Uterus (tissue), 2 donors: ENCODE data around the gene C1orf21.

Source experiments
- CTCF ChIP-seq, 4 experiments: fragments of 200-600 bp in 2 of 4; fragments of 450-650 bp in 2 of 4; sonication (generic) in 2 of 4; IDR thresholded peaks; one replicate each; pipeline ENCODE4 v1.5.1; 2016 to 2019; ENCODE audit warnings: antibody characterized with exemption in 4 of 4, mild to moderate bottlenecking in 2 of 4, moderate library complexity in 1 of 4
- POLR2A ChIP-seq, 2 donors: fragments of 450-650 bp; IDR thresholded peaks; one replicate each; pipeline ENCODE4 v1.6.1; 2016; ENCODE audit warnings: antibody characterized with exemption in 2 of 2, mild to moderate bottlenecking in 1 of 2, moderate library complexity in 1 of 2

DNA sequence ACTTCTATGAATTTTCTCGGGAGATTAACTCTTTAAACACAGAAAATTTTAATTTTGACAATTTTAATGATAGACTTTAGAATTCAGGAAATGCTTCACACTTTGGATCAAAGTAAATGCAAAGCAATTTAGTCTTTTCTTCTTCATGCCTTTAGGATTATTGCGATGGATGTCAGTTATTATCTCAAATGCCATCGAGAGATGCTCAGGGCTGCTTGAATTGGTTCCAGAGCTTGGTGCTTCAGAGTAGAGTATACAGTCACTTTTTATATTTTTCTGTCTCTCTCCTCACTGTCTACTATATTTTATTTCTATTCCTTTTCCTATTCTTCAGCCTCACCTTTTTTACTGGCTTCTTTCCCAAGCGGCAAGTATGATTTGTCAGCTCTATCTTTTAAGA is 59.2 kb downstream of the C1orf21 start:
- TF ChIP-seq CTCF (IDR thresholded peaks at IDR 0.05) (no peak), POLR2A (IDR thresholded peaks at IDR 0.05) (no peak)
